Measurements from ENCODE around the gene ITGA4.
A peak's percentile ranks its signal among the peaks of the same experiment; 100 is the strongest.

The ITGA4 gene

DNA sequence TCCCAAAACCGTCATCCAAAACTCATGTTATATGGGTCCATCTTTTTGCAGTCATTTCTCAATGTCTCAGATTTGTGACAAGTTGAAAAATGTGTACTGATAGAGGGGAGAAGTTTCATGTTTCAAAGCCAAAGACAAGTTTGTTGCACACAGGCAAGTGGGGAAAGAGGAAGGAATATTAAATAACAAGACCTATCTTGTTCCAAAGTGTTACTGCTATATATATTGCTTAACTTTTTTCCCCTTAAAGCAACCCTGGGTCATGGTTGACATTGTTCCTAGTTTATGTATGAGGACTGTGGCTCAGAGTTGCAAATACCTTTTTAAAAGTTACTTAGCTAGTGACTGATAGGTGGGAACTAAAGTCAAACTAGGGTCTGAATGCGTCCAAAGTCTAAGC is 1.7 kb downstream of the ITGA4 start:
- DNase-seq (ENCODE audit: low read depth in 3 of 3) = no peak

DNA sequence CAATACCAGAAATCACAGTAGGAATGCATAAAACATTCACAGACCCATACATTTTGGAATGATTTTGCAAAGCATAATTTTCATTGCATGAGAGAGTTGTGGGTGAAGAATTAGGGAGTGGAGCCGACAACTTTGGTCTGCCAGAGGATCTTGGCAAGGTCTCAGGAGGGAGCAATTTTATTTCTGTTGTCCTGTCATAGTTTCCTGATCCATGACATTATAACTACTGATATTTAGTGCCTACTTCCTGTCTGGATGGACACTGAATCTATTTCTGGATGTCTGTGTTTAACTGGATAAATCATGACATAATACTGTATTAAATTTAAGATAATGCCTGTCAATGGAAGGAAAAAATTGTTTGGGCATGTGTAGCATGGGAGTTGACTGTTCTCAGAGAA is 2.4 kb downstream of the ITGA4 start:
- DNase-seq (ENCODE audit: low read depth in 3 of 3) = no peak

DNA sequence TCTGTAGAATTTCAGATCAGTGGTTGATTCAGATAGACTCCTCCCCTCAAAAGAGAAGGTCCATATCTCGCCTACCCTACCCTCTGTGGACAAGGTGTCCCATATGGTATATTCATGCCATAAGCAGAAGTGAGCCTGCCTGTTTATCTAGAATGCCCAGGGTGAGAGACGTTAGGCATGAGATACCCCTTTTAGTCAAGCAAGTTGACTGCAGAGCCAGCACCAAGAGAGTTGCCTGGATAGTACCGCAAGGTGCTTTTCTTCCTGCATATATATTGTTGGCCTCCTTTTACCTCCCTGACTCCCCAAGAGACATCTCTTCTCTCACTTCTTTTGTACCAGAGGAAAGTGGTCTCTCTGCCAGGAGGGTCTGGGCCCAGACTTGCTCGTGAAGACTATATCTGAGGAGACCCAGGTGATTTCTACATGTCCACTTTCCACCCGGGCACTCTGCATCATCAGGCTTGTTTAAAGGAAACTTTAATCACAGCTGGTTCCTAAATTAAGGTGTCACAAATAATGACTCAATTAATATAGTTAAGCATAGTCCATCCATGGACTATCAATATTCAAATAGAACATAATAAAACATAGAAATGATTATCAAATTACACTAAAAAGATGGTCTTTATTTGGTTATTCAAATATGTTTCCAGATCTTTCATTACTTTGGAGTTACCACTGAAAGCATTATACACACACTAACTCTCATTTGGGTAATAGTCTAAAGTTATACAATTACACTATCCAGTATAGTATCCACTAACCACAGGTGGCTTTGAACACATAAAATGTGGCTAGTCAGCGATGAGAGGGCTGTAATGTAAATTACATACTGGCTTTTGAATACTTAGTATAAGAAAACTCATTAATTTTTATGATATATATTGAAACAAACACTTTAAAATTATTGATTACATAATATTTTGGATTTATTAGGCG is 4.1 kb downstream of the ITGA4 start:
- DNase-seq (ENCODE audit: low read depth in 3 of 3) = no peak

DNA sequence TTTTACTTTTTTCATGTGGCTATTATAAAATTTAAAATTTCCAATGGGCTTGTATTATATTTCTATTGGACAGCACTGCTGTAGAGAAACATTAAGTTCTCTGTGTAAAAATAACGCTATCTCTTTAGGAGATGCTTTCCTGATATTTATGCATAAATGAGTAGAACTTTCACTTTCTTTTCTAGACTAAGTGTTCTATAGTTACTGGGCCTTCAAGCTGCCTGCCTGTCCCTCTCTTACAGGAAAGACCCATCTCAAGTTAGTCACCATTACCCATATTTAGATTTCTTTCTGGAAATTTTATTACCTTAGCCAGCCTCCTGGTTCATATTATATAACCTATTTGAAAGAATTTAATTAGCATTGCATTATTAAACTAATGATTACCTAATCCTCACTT is 4.8 kb downstream of the ITGA4 start:
- no peak for DNase-seq (ENCODE audit: low read depth in 3 of 3)

DNA sequence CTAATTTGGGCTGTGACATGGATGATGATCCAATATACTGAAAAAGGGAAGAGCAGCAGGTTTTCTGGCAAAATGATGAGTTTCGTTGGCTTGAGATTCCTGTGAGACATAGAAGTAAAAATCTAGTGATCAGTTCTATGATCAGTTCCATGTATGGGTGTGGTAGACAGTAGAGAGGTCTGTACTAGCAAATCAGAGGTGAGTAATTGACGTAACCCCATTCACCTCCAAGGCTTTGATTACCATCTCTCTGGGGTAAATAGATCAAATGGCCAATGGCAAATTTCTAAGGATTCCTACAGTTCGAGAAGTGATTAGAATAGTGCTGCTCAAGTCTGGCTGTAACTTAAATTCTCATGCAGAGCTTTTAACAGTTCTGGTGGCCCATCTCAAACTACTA is 6.4 kb downstream of the ITGA4 start:
- no peak for DNase-seq (ENCODE audit: low read depth in 3 of 3)

DNA sequence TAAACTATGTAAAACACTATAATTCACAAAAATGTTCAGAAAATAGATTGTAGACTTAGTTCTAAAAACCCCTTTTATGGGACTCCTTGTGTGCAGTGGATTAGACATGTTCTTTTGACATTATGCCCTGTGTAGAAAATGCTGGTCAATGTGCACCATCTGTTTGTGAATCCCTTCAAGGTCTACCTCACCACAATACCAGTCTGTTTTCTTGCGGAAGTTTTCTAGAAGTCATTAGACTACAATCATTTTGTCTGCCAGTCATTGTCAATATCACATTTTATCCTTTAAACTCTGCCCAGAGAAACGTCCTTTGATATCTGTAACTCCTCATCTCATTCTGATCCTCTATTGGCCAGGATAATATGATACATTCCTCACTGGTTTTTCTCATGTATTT is 7.8 kb downstream of the ITGA4 start:
- no peak for DNase-seq (ENCODE audit: low read depth in 3 of 3)

DNA sequence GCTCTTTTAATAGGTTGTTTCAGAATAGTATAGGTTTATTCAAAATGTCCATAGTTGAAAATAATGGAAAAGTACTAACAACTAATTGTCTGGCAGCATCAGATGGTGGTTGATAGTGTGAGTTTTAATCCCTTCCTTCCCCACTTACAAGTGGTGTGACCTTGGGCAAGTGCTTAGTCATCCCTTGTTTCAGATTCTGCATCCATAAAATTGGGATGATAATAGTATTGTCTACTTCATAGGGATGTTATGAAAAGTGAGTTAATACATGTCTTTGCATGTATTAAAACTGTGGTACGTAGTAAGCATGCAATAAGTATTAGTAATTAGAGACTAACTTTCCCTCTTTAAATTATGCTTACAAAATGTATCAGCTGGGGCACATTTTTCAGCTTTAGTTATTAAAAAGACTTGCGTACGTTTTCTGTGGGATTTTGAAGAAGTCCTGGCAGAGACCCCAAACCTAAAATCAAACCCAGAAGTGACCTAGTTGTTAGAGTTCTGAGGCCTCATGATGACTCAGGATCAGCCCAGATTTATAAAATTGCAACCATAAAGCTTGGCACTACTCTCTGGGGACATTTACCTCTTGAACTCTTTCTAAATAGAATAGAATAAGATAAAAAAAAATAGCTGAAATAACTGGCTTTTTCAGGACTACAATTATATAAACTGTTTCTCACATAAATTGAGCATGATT is 8.6 kb downstream of the ITGA4 start:
- DNase-seq (ENCODE audit: low read depth in 3 of 3) = no peak

DNA sequence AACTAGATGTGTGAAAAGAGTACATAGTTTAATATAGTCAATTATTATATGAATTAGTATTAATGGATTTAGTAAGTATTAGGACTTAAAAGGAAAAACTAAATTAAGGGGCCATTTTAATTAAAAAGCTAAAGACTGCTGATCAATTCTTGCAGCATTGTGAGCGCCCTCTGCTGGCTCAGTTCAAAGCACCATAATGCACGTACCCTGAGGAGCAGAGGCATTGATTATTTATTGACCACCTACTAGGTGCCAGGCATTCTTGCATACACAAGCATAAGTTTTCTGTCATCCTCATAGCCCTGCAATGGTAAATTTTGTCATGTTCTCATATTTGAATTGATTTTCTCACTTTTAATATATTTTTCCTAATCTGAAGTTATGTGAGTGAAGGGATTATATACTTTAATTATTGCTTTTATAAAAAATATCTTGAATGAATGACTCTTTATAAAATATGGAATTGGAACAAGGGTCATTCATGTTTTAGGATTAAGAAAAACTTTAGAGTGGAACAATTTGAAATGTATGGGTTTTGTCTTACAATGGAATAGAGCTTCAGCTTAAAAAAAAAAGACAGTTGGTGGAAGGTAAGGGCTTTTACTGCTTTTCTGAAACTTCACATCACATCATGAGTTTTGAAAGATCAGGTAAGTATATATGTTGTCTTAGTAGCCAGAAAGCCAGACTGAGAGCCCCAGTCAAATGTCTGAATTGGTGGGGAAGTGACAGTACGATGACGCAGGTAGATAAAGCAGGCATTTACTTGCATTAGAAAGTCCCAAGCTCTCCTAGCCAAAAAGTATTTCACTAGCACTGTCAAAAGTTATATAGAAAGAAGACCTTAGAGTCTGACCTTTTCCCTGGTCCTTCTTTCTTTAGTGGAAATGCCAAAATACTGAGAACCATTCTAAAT is 9.7 kb downstream of the ITGA4 start:
- peak; percentile 50 to 63 (median 60) for DNase-seq (ENCODE audit: low read depth in 3 of 3)

DNA sequence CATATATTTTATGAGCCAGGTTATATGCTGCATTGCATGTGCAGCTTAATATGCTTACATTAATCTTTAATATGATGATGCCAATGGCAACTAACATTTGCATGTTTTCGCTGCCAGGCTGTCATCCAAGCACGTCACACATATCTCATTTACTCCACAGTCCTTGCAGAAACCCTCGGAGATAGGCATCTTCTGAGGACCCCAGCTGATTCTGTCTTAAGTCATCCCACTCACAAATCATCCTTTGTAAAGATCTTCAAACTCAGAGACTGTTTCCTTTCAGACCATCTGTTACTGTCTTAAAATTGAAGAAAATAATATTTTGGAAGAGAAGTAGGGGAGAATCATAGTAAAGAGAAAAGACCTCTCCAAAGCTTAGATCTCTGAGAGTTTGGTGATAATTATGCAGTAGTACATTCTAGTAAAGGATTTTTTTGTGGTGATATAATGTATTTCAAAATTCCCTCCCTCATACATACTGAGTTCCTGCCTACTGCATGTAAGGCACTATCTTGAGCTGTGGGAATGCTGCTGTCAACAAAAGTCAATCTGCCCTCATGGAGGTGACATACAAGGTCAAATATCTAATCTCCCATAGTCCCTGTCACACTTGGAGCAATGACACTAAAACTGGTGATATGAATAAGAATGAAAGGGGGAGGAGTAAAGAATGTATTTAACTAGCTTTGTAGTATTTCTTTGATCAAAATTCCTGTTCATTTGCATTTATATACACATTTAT is 11.0 kb downstream of the ITGA4 start:
- no peak for DNase-seq (ENCODE audit: low read depth in 3 of 3)

DNA sequence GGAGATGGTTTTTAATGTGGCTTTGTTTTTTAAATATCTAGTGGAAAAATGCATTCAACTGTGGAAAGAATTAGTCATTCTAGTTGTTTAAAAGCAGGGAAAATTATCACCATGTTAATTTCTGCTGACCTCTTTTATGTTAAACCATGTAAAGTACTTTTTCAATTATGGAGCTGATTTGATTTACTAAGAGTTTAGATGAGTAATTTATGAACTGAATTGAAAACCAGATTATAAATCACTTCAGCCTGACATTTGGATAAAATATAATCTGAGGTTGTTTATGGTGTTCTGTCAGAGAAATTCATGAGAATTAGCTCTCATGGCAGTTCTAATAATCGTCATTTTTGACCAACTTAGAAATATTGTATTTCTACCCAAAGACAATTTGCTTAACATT is 11.6 kb downstream of the ITGA4 start:
- DNase-seq (ENCODE audit: low read depth in 3 of 3) = no peak

DNA sequence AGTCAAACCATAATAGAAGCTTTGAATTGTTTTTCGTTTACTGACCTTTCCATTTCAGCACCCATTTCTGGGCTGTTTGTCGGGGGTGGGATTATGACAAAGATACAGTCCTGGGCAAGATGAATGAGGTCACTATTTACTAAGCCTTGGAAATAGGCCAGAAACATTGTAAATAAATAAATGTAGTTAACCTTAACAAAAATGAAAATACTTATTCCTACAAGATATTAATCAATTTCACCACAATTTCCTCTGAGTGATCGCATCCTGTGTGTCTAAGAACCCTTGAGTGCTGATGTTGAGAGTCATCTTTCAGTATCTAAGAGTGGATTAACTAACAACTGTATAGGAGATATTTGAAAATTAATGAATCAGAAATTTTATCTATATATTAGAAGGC is 14.0 kb downstream of the ITGA4 start:
- no peak for DNase-seq (ENCODE audit: low read depth in 3 of 3)

DNA sequence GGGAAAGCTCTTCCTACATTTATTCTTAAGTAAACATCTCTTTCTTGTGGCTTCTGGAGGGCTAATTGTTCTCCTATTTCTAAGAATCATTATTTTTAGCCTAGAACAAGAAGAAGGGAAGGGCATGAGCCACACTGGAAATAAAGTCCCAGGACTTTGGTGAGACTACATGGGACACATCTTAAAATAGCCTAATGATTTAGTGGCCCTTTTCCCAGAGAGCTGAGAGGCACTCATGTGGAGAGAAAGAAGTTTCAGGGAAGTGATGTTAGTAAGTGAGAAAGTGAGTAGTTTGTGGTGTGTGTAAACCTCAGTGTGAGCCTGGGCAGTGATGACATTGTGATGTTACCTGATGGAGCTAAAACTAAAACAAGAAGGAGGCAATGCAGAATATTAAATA is 14.6 kb downstream of the ITGA4 start:
- no peak for DNase-seq (ENCODE audit: low read depth in 3 of 3)

DNA sequence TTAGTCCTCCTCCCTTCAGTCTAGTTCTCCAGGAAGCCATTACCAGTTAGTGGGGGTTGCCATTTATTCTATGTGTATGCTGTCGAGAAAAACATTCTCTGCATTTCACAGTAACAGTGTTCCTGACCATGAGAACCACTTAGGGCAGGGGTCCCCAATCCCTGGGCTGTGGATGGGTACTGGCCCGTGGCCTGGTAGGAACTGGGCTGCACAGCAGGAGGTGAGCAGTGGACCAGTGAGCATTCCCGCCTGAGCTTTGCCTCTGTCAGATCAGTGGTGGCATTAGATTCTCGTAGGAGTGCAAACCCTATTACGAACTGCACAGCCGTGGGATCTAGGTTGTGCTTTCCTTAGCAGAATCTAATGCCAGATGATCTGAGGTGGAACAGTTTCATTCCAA is 15.8 kb downstream of the ITGA4 start:
- DNase-seq (ENCODE audit: low read depth in 3 of 3) = no peak

DNA sequence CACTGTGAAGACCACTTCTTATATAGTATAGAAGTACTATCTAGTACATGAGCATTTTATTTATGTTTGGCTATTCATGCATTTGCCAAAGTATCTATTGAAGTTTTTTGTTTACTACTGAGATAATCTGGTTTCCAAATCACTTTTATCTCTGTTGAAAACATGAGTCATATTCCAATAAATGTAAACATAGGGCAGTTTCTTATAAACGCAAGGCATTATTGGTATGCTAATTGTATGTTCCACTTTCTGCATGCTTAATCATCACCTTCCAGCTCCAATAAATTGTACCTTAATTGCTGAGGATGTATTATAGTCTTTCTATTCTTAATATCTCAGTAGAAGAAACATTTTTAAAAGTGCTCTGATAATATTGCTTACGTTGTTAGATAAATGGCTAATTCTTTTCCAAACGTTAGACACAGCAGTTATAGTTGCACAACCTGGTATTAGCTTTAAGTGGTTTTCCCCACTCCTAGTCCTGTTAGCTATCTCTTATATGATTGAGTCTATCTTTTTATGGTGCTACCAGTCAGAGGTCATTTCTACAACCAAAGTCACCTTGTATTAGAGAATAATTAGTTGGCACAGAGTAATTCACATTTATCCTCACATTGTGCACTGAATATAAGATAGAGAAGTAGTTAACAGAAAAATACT is 17.2 kb downstream of the ITGA4 start:
- DNase-seq (ENCODE audit: low read depth in 3 of 3) = no peak

DNA sequence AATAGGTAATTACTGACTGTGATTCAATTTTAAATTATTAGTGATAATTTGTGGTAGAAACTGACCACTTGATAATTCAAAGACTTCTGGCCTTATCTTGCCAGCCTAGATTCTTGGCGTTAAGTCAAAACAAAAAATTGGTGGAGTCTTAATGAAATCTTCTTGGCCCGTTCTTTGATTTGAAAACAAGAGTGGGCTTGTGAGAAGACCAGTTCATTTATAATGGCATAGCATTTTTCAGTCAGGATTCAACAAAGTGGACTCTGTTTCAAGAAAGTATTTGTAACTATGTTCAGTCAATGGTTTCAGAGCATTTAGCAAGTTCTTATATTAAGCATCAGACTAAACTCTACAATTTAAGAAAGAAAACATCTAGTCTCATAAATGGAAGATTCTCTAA is 26.0 kb downstream of the ITGA4 start:
- no peak for DNase-seq (ENCODE audit: low read depth in 3 of 3)

DNA sequence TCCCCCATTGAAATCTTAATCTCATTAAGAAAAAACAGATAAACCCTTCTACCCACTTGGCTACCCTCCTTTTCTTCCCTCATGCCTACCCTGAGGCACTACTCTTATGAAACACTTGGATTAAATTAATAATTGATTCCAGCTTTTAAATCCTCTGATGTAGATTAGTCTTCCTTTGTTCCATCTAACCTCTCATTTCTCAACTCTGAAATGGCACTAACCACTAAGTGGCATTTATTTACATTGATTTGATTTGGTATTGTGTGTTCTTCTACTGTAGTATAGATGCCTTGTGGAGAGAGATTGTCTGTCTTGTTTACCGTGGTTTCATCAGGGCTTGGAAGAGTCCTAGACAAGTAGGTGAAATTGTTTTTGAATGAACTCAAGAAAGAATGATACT is 26.7 kb downstream of the ITGA4 start:
- no peak for DNase-seq (ENCODE audit: low read depth in 3 of 3)

DNA sequence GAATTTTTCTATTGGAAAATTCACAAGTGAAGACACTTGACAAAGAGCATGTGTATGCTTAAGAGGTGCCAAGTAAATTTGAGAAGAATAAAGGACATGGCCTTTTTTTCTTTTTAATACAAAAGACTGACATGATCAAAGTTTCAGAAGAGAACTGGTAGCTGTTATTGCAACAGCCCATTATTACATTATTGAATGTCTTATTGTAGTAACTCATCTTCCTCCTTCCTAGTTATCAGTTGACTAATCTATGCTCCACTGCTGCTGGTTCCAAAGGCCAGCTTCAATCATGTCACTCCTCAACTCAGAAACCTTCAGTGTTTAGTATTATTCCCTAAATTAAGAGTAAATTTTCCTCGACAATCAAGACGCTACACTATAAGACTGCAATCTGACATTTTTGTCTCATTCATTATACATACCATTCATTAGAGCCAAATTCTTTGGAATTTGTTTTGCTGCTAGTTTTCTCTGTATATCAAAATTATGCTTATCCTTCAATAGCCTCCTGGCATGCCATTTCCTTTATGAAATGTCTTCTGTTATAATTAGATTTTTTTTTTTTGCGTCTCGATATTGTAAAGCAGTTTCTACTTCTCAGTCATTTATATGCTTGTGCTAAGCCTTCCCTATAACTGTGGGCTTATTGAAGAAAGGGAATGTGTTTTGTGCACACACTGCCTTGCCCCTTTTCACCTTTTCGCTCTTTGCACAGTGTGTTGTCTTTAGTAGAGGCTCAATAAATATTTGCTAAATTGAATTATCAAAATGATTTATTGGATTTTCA is 27.9 kb downstream of the ITGA4 start:
- no peak for DNase-seq (ENCODE audit: low read depth in 3 of 3)

DNA sequence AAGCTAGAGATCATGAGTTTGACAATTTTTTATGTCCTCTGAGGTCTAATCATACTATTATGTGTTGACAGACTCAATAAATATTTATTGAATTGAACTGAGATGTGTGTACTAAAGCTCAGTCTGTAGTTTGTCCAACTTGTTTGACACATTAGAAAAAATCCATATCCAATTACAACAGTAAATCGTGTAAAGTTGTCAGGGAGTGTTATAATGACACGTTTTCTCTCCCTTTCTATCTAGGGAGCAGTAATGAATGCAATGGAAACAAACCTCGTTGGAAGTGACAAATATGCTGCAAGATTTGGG is 28.4 kb downstream of the ITGA4 start:
- no peak for DNase-seq (ENCODE audit: low read depth in 3 of 3)

DNA sequence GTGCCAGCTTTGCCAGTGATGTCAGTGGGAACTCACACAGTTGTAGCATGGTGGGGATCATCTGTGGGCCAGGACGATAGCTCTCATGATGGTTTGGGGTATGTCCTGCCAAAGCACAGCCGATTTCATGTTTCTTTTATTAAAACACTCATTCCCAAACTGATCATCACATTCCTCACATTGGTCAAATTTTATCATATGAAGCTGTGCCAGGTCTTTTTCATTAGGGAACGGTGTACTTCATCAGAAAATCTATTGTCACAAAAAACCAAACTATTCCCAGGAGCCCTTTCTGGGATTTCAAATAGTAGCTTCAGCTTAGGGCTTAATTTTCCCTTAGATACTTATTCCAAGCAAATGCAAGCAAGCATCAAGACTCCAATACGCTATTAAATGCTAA is 42.0 kb downstream of the ITGA4 start:
- DNase-seq (ENCODE audit: low read depth in 3 of 3) = no peak

DNA sequence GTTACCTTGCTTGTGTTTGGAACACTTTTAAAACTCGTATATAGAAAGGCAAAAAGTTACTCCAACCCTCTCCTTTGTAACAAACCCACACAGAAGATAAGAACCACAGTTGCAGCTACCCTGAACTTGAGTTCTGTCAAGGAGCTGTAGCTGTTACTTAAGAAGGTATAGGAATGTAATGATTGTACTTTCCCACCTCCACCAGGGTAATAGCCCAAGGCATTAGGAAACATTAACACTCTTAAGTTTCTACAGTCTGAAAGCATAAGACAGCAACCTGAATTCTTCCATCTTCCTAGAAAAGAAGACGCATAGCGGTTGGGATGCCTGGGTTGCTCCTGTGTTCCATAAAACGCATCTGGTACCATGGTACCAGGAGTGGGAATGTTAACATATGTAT is 43.0 kb downstream of the ITGA4 start:
- DNase-seq (ENCODE audit: low read depth in 3 of 3) = no peak

All from stimulated activated CD4-positive, alpha-beta T cell treated with anti-CD3 and anti-CD28 coated beads, TNF-alpha, amount 100 ng/mL, for 4 hours (primary cell).